ENCODE data around the gene CACYBP. TPM values are rescaled to one million over a fixed set of nuclear protein-coding genes. Genes with fewer than 3 reads are reported as not detected.

The CACYBP gene
- total RNA-seq, 1 experiment from 2014 or later = 194 TPM

- Histone ChIP-seq H3K27me3 (ENCODE audit: insufficient read depth, low read length) (peaks cover 15% of the 10 kb centered on the region; the same call in 1 of the 2 replicates), H2AFZ (ENCODE audit: low read depth, low read length, poor library complexity, severe bottlenecking) (no peak overlapping the region), H3K4me3 (replicated peaks in 1 of 2; ENCODE audit: low read depth in 1 of 2, low read length in 2 of 2) (no peak overlapping the region), H3K27ac (ENCODE audit: low read depth, low read length) (no peak overlapping the region), H3K9me2 (ENCODE audit: insufficient read depth) (no peaks in the 10 kb centered on the region), H3K4me1 (ENCODE audit: control insufficient read depth in 1 of 2, insufficient read depth in 2 of 2, low read length in 2 of 2) (no peaks in the 10 kb centered on the region), H3K4me2 (ENCODE audit: low read length) (no peak overlapping the region), H3K79me2 (ENCODE audit: insufficient read depth, low read length) (no peaks in the 10 kb centered on the region), H4K20me1 (ENCODE audit: insufficient read depth) (no peaks in the 10 kb centered on the region), H3K36me3 (ENCODE audit: control insufficient read depth in 1 of 2, insufficient read depth in 2 of 2, low read length in 2 of 2) (no peaks in the 10 kb centered on the region), H3K9me3 (ENCODE audit: control insufficient read depth in 1 of 2, insufficient read depth in 1 of 2, low read depth in 1 of 2, low read length in 2 of 2) (no peaks in the 10 kb centered on the region), H3K9ac (ENCODE audit: low read length) (no peak overlapping the region)
- TF ChIP-seq FOSL1 (IDR thresholded peaks at IDR 0.05; ENCODE audit: low read depth) (no peak), CEBPB (IDR thresholded peaks at IDR 0.05; ENCODE audit: low read depth) (no peak), JUND (IDR thresholded peaks at IDR 0.05) (no peak), SP1 (IDR thresholded peaks at IDR 0.05; ENCODE audit: low read depth) (no peak), ATF3 (IDR thresholded peaks at IDR 0.05) (no peak), SRF (IDR thresholded peaks at IDR 0.05; ENCODE audit: low read depth) (no peak), ZFX (IDR thresholded peaks at IDR 0.05) (no peak), POLR2AphosphoS5 (IDR thresholded peaks at IDR 0.05; ENCODE audit: low read depth, low read length) (no peak), EZH2phosphoT487 (IDR thresholded peaks at IDR 0.05; ENCODE audit: borderline replicate concordance) (no peak), EZH2 (IDR thresholded peaks at IDR 0.05) (no peak), ZBTB33 (IDR thresholded peaks at IDR 0.05; ENCODE audit: extremely low read depth, insufficient replicate concordance, low read length) (no peak), CTCF (IDR thresholded peaks at IDR 0.05 in 2 of 3, conservative IDR thresholded peaks at IDR 0.05 in 1 of 3; ENCODE audit: borderline replicate concordance in 1 of 3, insufficient read depth in 1 of 3, low read depth in 2 of 3, low read length in 2 of 3) (no peak), MAX (IDR thresholded peaks at IDR 0.05) (no peak), ELF1 (IDR thresholded peaks at IDR 0.05; ENCODE audit: borderline replicate concordance, low read depth) (no peak), SIN3A (IDR thresholded peaks at IDR 0.05; ENCODE audit: low read depth) (no peak)
- CTCF ChIA-PET = no interaction called here
- intact Hi-C loops (cut with micrococcal nuclease) = no loop called here
- no peak for DNase-seq (ENCODE audit: low read depth, low spot score)
- POLR2A ChIA-PET = no interaction called here
- BruUV-seq (replicated peaks) = no TSS peak
- ATAC-seq = no peak
- RAD21 ChIA-PET (ENCODE audit: low non-redundant PET in 1 of 2, low total read pairs in 2 of 2, uncharacterized antibody in 2 of 2, unreplicated experiment in 2 of 2) = no interaction called here
These were observed 45.4 kb downstream of the CACYBP start for GRCh38 chr1:175045097-175045496.
